ENCODE data around the gene HDAC10. TPM values are rescaled to one million over a fixed set of nuclear protein-coding genes. Genes with fewer than 3 reads are reported as not detected.

Gene HDAC10
- total RNA-seq, 4 donors from 2014 or later = 36.4 to 60.7 (median 45.7) TPM

- 93 to 96% methylated on average over 36 of the region's 36 CpGs for WGBS, 2 donors
- H3K4me3 ChIP-seq (ENCODE audit: low read depth, poor library complexity, severe bottlenecking) = no peak overlapping the region
These were observed 30.3 kb upstream of the HDAC10 start for GRCh38 chr22:50281384-50281760.

GRCh38 chr22:50280708-50281383, 29.8 kb upstream of the HDAC10 start:
- no peak overlapping the region for H3K4me3 ChIP-seq (ENCODE audit: low read depth, poor library complexity, severe bottlenecking)
- intact Hi-C loops (cut with DNase I; ENCODE audit: low total_unique reads) = no loop called here
- TF ChIP-seq CTCF (IDR thresholded peaks at IDR 0.05) = no peak
- no peak for TF ChIP-seq POLR2A (IDR thresholded peaks at IDR 0.05)
- no peak for DNase-seq (ENCODE audit: low spot score in 2 of 2)
- 93 to 94% methylated on average over 47 of the region's 47 CpGs for WGBS, 2 donors

More at GRCh38 chr22:50281384-50281760, 30.3 kb upstream of the HDAC10 start:
- TF ChIP-seq CTCF (IDR thresholded peaks at IDR 0.05) (no peak), POLR2A (IDR thresholded peaks at IDR 0.05) (no peak)
- DNase-seq (ENCODE audit: low spot score in 2 of 2) = no peak
- intact Hi-C loops (cut with DNase I; ENCODE audit: low total_unique reads) = no loop called here

GRCh38 chr22:50280022-50280707, 29.1 kb upstream of the HDAC10 start:
- 92 to 93% methylated on average over 37 of the region's 38 CpGs for WGBS, 2 donors
- H3K4me3 ChIP-seq (ENCODE audit: low read depth, poor library complexity, severe bottlenecking) = no peak overlapping the region
- DNase-seq (ENCODE audit: low spot score in 2 of 2) = no peak
- intact Hi-C loops (cut with DNase I; ENCODE audit: low total_unique reads) = no loop called here
- TF ChIP-seq POLR2A (IDR thresholded peaks at IDR 0.05) (no peak), CTCF (IDR thresholded peaks at IDR 0.05) (no peak)

GRCh38 chr22:50278956-50279619, 28.0 kb upstream of the HDAC10 start:
- DNase-seq (ENCODE audit: low spot score in 2 of 2) = no peak
- intact Hi-C loops (cut with DNase I; ENCODE audit: low total_unique reads) = loop anchor here (10.0 kb wide), 1 partner anchor 46 kb away; the partner anchor contains the start of gene DENND6B
- 84 to 91% methylated on average over 23 to 30 of the region's 30 CpGs for WGBS, 2 donors
- TF ChIP-seq CTCF (IDR thresholded peaks at IDR 0.05) (no peak), POLR2A (IDR thresholded peaks at IDR 0.05) (no peak)
- no peak overlapping the region for H3K4me3 ChIP-seq (ENCODE audit: low read depth, poor library complexity, severe bottlenecking)

GRCh38 chr22:50278461-50278860, 27.4 kb upstream of the HDAC10 start:
- no peak for DNase-seq (ENCODE audit: low spot score in 2 of 2)
- TF ChIP-seq CTCF (IDR thresholded peaks at IDR 0.05) (no peak), POLR2A (IDR thresholded peaks at IDR 0.05) (no peak)
- no peak overlapping the region for H3K4me3 ChIP-seq (ENCODE audit: low read depth, poor library complexity, severe bottlenecking)
- 95 to 97% methylated on average over 10 to 20 of the region's 21 CpGs for WGBS, 2 donors
- intact Hi-C loops (cut with DNase I; ENCODE audit: low total_unique reads) = loop anchor here (10.0 kb wide), 1 partner anchor 46 kb away; the partner anchor contains the start of gene DENND6B
